ENCODE measurements around the gene LEFTY1.

The LEFTY1 gene

DNA sequence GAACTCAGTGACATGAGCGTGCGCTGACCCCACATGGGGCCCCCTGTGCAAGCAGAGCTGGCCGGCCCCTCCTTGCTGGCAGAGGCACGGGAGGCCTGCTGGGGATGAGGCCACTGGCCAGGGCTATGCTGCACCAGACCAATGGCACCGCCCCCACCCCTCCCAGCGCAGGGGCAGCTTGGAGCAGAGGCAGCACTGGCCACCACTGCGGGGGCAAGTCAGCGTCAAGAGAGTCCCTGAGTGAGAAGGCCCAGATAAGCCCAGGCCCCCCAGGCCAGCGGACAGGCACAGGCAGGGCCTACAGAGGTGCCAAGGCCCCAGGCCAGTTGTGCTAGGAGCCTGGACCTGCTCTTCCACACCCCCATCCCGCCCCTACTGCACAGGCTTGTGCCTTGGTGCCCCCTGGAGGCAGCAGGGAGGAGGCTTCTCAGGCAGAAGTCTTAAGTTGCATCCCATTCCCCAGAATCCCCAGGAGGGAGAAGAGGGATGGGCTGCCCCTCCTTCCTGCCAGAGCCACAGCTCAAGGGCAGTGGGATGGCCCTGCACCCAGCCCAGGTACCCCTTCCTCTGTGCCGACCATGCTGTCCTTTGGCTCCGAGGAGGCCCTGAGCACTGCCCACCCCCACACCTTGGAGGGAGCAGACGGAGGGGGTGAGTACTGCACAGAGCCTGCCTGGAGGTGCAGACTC lies 43.2 kb downstream of the LEFTY1 start:
- peaks cover 16% of the 10 kb centered on the region; the same call in 1 of the 2 replicates for H3K36me3 ChIP-seq (ENCODE audit: insufficient read depth, low read length)
- no peaks in the 10 kb centered on the region for H3F3A ChIP-seq (ENCODE audit: low read depth)
- H3K4me2 ChIP-seq (ENCODE audit: low read depth, low read length, poor library complexity, severe bottlenecking), result no peak overlapping the region
- no peak overlapping the region for H3K4me3 ChIP-seq (ENCODE audit: low read length, poor library complexity, severe bottlenecking)
- H3K9ac ChIP-seq (ENCODE audit: low read depth, low read length, poor library complexity, severe bottlenecking), result no peak overlapping the region
- TF ChIP-seq CTCF (conservative IDR thresholded peaks at IDR 0.05; ENCODE audit: low read length) (peak; percentile 75), EZH2phosphoT487 (IDR thresholded peaks at IDR 0.05; ENCODE audit: borderline replicate concordance) (no peak)
- no peaks in the 10 kb centered on the region for H3K9me3 ChIP-seq (ENCODE audit: insufficient read depth, low read depth, low read length)
- no peaks in the 10 kb centered on the region for H4K20me1 ChIP-seq (ENCODE audit: insufficient read depth, low read length, poor library complexity, severe bottlenecking)
- H3K9me2 ChIP-seq (replicated peaks; ENCODE audit: low read depth, low read length), result no peaks in the 10 kb centered on the region
- H2AFZ ChIP-seq (ENCODE audit: low read length), result no peak overlapping the region
- H3K27me3 ChIP-seq (ENCODE audit: insufficient read depth, low read length, poor library complexity, severe bottlenecking), result no peaks in the 10 kb centered on the region
- H3K79me2 ChIP-seq (ENCODE audit: insufficient read depth, low read length), result no peaks in the 10 kb centered on the region
- peaks cover 3% of the 10 kb centered on the region for H3K4me1 ChIP-seq (ENCODE audit: insufficient read depth, low read length, poor library complexity, severe bottlenecking)

DNA sequence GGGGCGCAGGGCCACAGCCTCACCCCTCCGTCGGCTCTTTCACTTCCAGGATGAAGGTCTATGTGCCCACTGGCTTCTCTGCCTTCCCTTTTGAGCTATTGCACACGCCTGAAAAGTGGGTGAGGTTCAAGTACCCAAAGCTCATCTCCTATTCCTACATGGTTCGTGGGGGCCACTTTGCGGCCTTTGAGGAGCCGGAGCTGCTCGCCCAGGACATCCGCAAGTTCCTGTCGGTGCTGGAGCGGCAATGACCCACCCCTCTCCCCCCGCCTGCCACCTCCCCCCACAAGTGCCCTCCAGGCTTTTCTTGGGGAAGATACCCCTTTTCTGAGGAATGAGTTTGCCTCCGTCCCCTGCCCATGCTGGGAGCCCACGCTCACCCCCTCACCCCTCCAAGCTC lies 43.8 kb downstream of the LEFTY1 start:
- no peaks in the 10 kb centered on the region for H4K20me1 ChIP-seq (ENCODE audit: insufficient read depth, low read length, poor library complexity, severe bottlenecking)
- no peak overlapping the region for H3K4me3 ChIP-seq (ENCODE audit: low read length, poor library complexity, severe bottlenecking)
- H3K9me3 ChIP-seq (ENCODE audit: insufficient read depth, low read depth, low read length), result no peaks in the 10 kb centered on the region
- no peaks in the 10 kb centered on the region for H3F3A ChIP-seq (ENCODE audit: low read depth)
- H2AFZ ChIP-seq (ENCODE audit: low read length), result no peak overlapping the region
- no peak overlapping the region for H3K4me2 ChIP-seq (ENCODE audit: low read depth, low read length, poor library complexity, severe bottlenecking)
- H3K79me2 ChIP-seq (ENCODE audit: insufficient read depth, low read length), result no peaks in the 10 kb centered on the region
- H3K4me1 ChIP-seq (ENCODE audit: insufficient read depth, low read length, poor library complexity, severe bottlenecking), result peaks cover 3% of the 10 kb centered on the region
- H3K36me3 ChIP-seq (ENCODE audit: insufficient read depth, low read length), result peaks cover 16% of the 10 kb centered on the region; the same call in 1 of the 2 replicates
- H3K27me3 ChIP-seq (ENCODE audit: insufficient read depth, low read length, poor library complexity, severe bottlenecking), result no peaks in the 10 kb centered on the region
- TF ChIP-seq CTCF (conservative IDR thresholded peaks at IDR 0.05; ENCODE audit: low read length) (no peak), EZH2phosphoT487 (IDR thresholded peaks at IDR 0.05; ENCODE audit: borderline replicate concordance) (no peak)
- no peaks in the 10 kb centered on the region for H3K9me2 ChIP-seq (replicated peaks; ENCODE audit: low read depth, low read length)
- no peak overlapping the region for H3K9ac ChIP-seq (ENCODE audit: low read depth, low read length, poor library complexity, severe bottlenecking)

GRCh38 chr1:225844236-225845061 lies 44.5 kb downstream of the LEFTY1 start:
- peaks cover 3% of the 10 kb centered on the region for H3K4me1 ChIP-seq (ENCODE audit: insufficient read depth, low read length, poor library complexity, severe bottlenecking)
- H3K9me3 ChIP-seq (ENCODE audit: insufficient read depth, low read depth, low read length), result no peaks in the 10 kb centered on the region
- H3K79me2 ChIP-seq (ENCODE audit: insufficient read depth, low read length), result no peaks in the 10 kb centered on the region
- no peaks in the 10 kb centered on the region for H3K27me3 ChIP-seq (ENCODE audit: insufficient read depth, low read length, poor library complexity, severe bottlenecking)
- H3K4me2 ChIP-seq (ENCODE audit: low read depth, low read length, poor library complexity, severe bottlenecking), result no peak overlapping the region
- no peak overlapping the region for H3K4me3 ChIP-seq (ENCODE audit: low read length, poor library complexity, severe bottlenecking)
- no peaks in the 10 kb centered on the region for H4K20me1 ChIP-seq (ENCODE audit: insufficient read depth, low read length, poor library complexity, severe bottlenecking)
- TF ChIP-seq EZH2phosphoT487 (IDR thresholded peaks at IDR 0.05; ENCODE audit: borderline replicate concordance), result no peak
- no peak overlapping the region for H3K9ac ChIP-seq (ENCODE audit: low read depth, low read length, poor library complexity, severe bottlenecking)
- H3K36me3 ChIP-seq (ENCODE audit: insufficient read depth, low read length), result peaks cover 13% of the 10 kb centered on the region; the same call in 1 of the 2 replicates
- H2AFZ ChIP-seq (ENCODE audit: low read length), result no peak overlapping the region
- no peaks in the 10 kb centered on the region for H3F3A ChIP-seq (ENCODE audit: low read depth)
- no peaks in the 10 kb centered on the region for H3K9me2 ChIP-seq (replicated peaks; ENCODE audit: low read depth, low read length)

Data from Loucy (cell line).